Mesenchymal stem cell (in vitro differentiated cells and primary cell): Measurements from ENCODE around the gene ACVRL1.
A peak's percentile ranks its signal among the peaks of the same experiment; 100 is the strongest.

Experiments used
- DNase-seq: peaks from one replicate; pipeline ENCODE4 v3.0.0-alpha.2; 2013
- H2AFZ ChIP-seq: one replicate; pipeline ENCODE4 v1.6.1; 2013; ENCODE audit warnings: low read depth, mild to moderate bottlenecking, control low read depth, inconsistent platforms, low read length, moderate library complexity
- H2AK5ac ChIP-seq: 2 replicates; pipeline ENCODE4 v1.6.1; 2013; ENCODE audit warnings: low read length, moderate library complexity, mild to moderate bottlenecking, inconsistent platforms; ENCODE audit not compliant: severe bottlenecking
- H2BK120ac ChIP-seq: one replicate; pipeline ENCODE4 v1.6.1; 2013; ENCODE audit warnings: low read depth, mild to moderate bottlenecking, inconsistent platforms, low read length, moderate library complexity
- H2BK12ac ChIP-seq, 2 experiments: one replicate each; pipeline ENCODE4 v1.6.1; 2013; ENCODE audit warnings: inconsistent platforms in 2 of 2, low read length in 2 of 2, mild to moderate bottlenecking in 2 of 2, moderate library complexity in 2 of 2, control low read depth in 1 of 2
- H2BK15ac ChIP-seq: one replicate; pipeline ENCODE4 v1.6.1; 2013; ENCODE audit warnings: mild to moderate bottlenecking, low read depth, inconsistent platforms; ENCODE audit not compliant: poor library complexity, severe bottlenecking
- H2BK5ac ChIP-seq: 2 replicates; pipeline ENCODE4 v1.6.1; 2013; ENCODE audit warnings: low read depth, mild to moderate bottlenecking, low read length, control low read depth, inconsistent platforms; ENCODE audit not compliant: poor library complexity, severe bottlenecking
- H3K14ac ChIP-seq, 2 experiments: one replicate each; pipeline ENCODE4 v1.6.1; 2013; ENCODE audit warnings: inconsistent platforms in 2 of 2, low read length in 2 of 2, control low read depth in 1 of 2, mild to moderate bottlenecking in 1 of 2, moderate library complexity in 1 of 2
- H3K18ac ChIP-seq, 2 experiments: one replicate each; pipeline ENCODE4 v1.6.1; 2013; ENCODE audit warnings: inconsistent platforms in 2 of 2, low read length in 2 of 2, control low read depth in 1 of 2, low read depth in 1 of 2, mild to moderate bottlenecking in 1 of 2
- H3K23ac ChIP-seq, 2 experiments: one replicate each; pipeline ENCODE4 v1.6.1; 2013; ENCODE audit warnings: inconsistent platforms in 2 of 2, low read length in 2 of 2, mild to moderate bottlenecking in 2 of 2, moderate library complexity in 2 of 2, control low read depth in 1 of 2
- H3K27ac ChIP-seq: 2 replicates; pipeline ENCODE4 v1.5.1; 2013; ENCODE audit warnings: mild to moderate bottlenecking, moderate library complexity, low read length, control low read depth, inconsistent platforms; ENCODE audit not compliant: poor library complexity, severe bottlenecking
- H3K27me3 ChIP-seq, 2 experiments: 2 replicates each; pipeline versions ENCODE4 v1.6.1 to v1.7.0; 2013; ENCODE audit warnings: low read length in 2 of 2, mild to moderate bottlenecking in 2 of 2, moderate library complexity in 2 of 2, control low read depth in 1 of 2, inconsistent platforms in 1 of 2; ENCODE audit not compliant: control insufficient read depth in 1 of 2, insufficient read depth in 1 of 2
- H3K36me3 ChIP-seq, 2 experiments: 2 replicates each; pipeline versions ENCODE4 v1.6.1 to v1.7.0; 2013; ENCODE audit warnings: low read length in 2 of 2, control low read depth in 1 of 2, inconsistent platforms in 1 of 2, low read depth in 1 of 2, mild to moderate bottlenecking in 1 of 2; ENCODE audit not compliant: insufficient read depth in 2 of 2, control insufficient read depth in 1 of 2
- H3K4ac ChIP-seq, 2 experiments: one replicate each; pipeline ENCODE4 v1.6.1; 2013; ENCODE audit warnings: inconsistent platforms in 2 of 2, low read length in 2 of 2, mild to moderate bottlenecking in 2 of 2, moderate library complexity in 2 of 2, control low read depth in 1 of 2, low read depth in 1 of 2
- H3K4me1 ChIP-seq: 2 replicates; pipeline ENCODE4 v1.6.1; 2013; ENCODE audit warnings: low read depth, low read length, control low read depth; ENCODE audit not compliant: control insufficient read depth, insufficient read depth
- H3K4me2 ChIP-seq: 2 replicates; pipeline ENCODE4 v1.6.1; 2013; ENCODE audit warnings: low read length, mild to moderate bottlenecking, inconsistent platforms; ENCODE audit not compliant: poor library complexity, severe bottlenecking
- H3K4me3 ChIP-seq, 2 experiments: 2 replicates each; pipeline versions ENCODE4 v1.5.1 to v1.7.0; 2013; ENCODE audit warnings: low read length in 2 of 2, mild to moderate bottlenecking in 2 of 2, control low read depth in 1 of 2, low read depth in 1 of 2; ENCODE audit not compliant: insufficient read depth in 1 of 2
- H3K79me1 ChIP-seq: replicated peaks from 2 replicates; pipeline ENCODE4 v1.6.1; 2013; ENCODE audit warnings: mild to moderate bottlenecking, control low read depth, low read length, inconsistent platforms; ENCODE audit not compliant: poor library complexity, severe bottlenecking
- H3K9ac ChIP-seq: 2 replicates; pipeline ENCODE4 v1.7.0; 2013; ENCODE audit warnings: mild to moderate bottlenecking, low read length, moderate library complexity
- H3K9me3 ChIP-seq: 2 replicates; pipeline ENCODE4 v1.7.0; 2013; ENCODE audit warnings: mild to moderate bottlenecking, low read length; ENCODE audit not compliant: control insufficient read depth
- H4K8ac ChIP-seq: one replicate; pipeline ENCODE4 v1.6.1; 2013; ENCODE audit warnings: inconsistent platforms, mild to moderate bottlenecking, low read length, moderate library complexity
- H4K91ac ChIP-seq: one replicate; pipeline ENCODE4 v1.6.1; 2013; ENCODE audit warnings: mild to moderate bottlenecking, low read length, inconsistent platforms
- WGBS: methylation state at CpG from one replicate; pipeline ENCODE4 v1.1.7; 2013; ENCODE audit warnings: mixed read lengths; 5-methylcytosine and 5-hydroxymethylcytosine counted together

The ACVRL1 gene

DNA sequence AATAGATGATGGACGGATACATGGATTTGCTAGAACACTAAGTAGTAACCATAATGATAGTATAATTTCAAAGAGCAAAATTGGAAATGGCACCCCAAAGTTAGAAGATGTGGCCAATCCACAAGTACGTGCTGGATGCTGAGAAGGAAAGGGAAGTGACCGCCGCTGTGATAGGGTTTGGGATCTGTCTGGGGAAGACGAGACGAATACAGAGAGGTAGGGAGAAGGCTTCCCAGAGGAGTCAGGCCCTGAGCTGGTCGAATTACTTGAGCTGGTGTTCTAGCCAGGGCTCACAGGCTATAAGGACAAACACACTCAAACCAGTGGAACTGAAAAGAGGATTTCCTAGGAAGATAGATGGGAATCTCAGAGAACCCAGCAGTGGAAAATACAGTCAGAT is 34.8 kb downstream of the ACVRL1 start:
- DNase-seq = no peak
- no peak overlapping the region for H2BK15ac ChIP-seq
- peaks cover 3 to 4% of the 10 kb centered on the region in 2 experiments for H3K27me3 ChIP-seq
- no peak overlapping the region for H2AK5ac ChIP-seq
- H3K9ac ChIP-seq = no peak overlapping the region
- H2BK12ac ChIP-seq = no peak overlapping the region
- no peak overlapping the region for H3K4ac ChIP-seq
- H2BK5ac ChIP-seq = no peak overlapping the region
- no peak overlapping the region for H4K91ac ChIP-seq
- H2BK120ac ChIP-seq = no peak overlapping the region
- no peak overlapping the region for H3K23ac ChIP-seq
- H4K8ac ChIP-seq = no peak overlapping the region
- no peaks in the 10 kb centered on the region for H3K36me3 ChIP-seq
- no peak overlapping the region for H3K4me2 ChIP-seq
- peaks cover 5% of the 10 kb centered on the region for H3K4me1 ChIP-seq
- H2AFZ ChIP-seq = no peak overlapping the region
- 92% methylated on average over 6 of the region's 7 CpGs for WGBS
- H3K27ac ChIP-seq = no peak overlapping the region
- H3K4me3 ChIP-seq = no peak overlapping the region
- H3K9me3 ChIP-seq = peaks cover 26% of the 10 kb centered on the region
- H3K18ac ChIP-seq = no peak overlapping the region
- no peak overlapping the region for H3K14ac ChIP-seq
- H3K79me1 ChIP-seq = no peaks in the 10 kb centered on the region

GRCh38 chr12:51942501-51943000 is 35.2 kb downstream of the ACVRL1 start:
- H3K9ac ChIP-seq = no peak overlapping the region
- no peak overlapping the region for H4K91ac ChIP-seq
- H2BK120ac ChIP-seq = no peak overlapping the region
- H3K4me1 ChIP-seq = peaks cover 5% of the 10 kb centered on the region
- no peaks in the 10 kb centered on the region for H3K36me3 ChIP-seq
- no peak for DNase-seq
- no peak overlapping the region for H2AK5ac ChIP-seq
- 92% methylated on average over 5 of the region's 6 CpGs for WGBS
- no peak overlapping the region for H3K4me3 ChIP-seq
- H3K18ac ChIP-seq = no peak overlapping the region
- no peak overlapping the region for H3K27ac ChIP-seq
- H3K4ac ChIP-seq = no peak overlapping the region
- H2BK5ac ChIP-seq = no peak overlapping the region
- H3K79me1 ChIP-seq = no peaks in the 10 kb centered on the region
- peaks cover 4 to 7% of the 10 kb centered on the region in 2 experiments for H3K27me3 ChIP-seq
- no peak overlapping the region for H3K4me2 ChIP-seq
- H3K9me3 ChIP-seq = peaks cover 26% of the 10 kb centered on the region
- no peak overlapping the region for H2BK15ac ChIP-seq
- H4K8ac ChIP-seq = no peak overlapping the region
- H2AFZ ChIP-seq = no peak overlapping the region
- H3K23ac ChIP-seq = no peak overlapping the region
- H3K14ac ChIP-seq = no peak overlapping the region
- no peak overlapping the region for H2BK12ac ChIP-seq

- no peaks in the 10 kb centered on the region for H3K36me3 ChIP-seq
- no peak overlapping the region for H3K4me3 ChIP-seq
- no peaks in the 10 kb centered on the region for H3K79me1 ChIP-seq
- no peak overlapping the region for H3K4me2 ChIP-seq
- H3K9ac ChIP-seq = no peak overlapping the region
- no peak overlapping the region for H2BK120ac ChIP-seq
- no peak overlapping the region for H3K4ac ChIP-seq
- peaks cover 7 to 11% of the 10 kb centered on the region in 2 experiments for H3K27me3 ChIP-seq
- no peak overlapping the region for H2AFZ ChIP-seq
- no peak overlapping the region for H3K27ac ChIP-seq
- no peak overlapping the region for H2AK5ac ChIP-seq
- H2BK15ac ChIP-seq = no peak overlapping the region
- H2BK12ac ChIP-seq = no peak overlapping the region
- H4K91ac ChIP-seq = no peak overlapping the region
- H3K23ac ChIP-seq = no peak overlapping the region
- H4K8ac ChIP-seq = no peak overlapping the region
- H2BK5ac ChIP-seq = no peak overlapping the region
- H3K9me3 ChIP-seq = peaks cover 26% of the 10 kb centered on the region
- H3K4me1 ChIP-seq = peaks cover 5% of the 10 kb centered on the region
- DNase-seq = no peak
- H3K14ac ChIP-seq = no peak overlapping the region
- no peak overlapping the region for H3K18ac ChIP-seq
- WGBS = 95% methylated on average over 2 of the region's 2 CpGs
Observed at GRCh38 chr12:51943346-51943745, 36.0 kb downstream of the ACVRL1 start.

- Histone ChIP-seq H3K14ac (no peak overlapping the region), H2BK12ac (no peak overlapping the region), H3K4me2 (no peak overlapping the region), H2BK120ac (no peak overlapping the region), H3K4me1 (peaks cover 5% of the 10 kb centered on the region), H3K27ac (no peak overlapping the region), H2BK5ac (no peak overlapping the region), H3K36me3 (no peaks in the 10 kb centered on the region), H2AFZ (no peak overlapping the region), H3K79me1 (no peaks in the 10 kb centered on the region), H3K18ac (no peak overlapping the region), H2BK15ac (no peak overlapping the region), H3K27me3 (peaks cover 7 to 14% of the 10 kb centered on the region in 2 experiments), H4K8ac (no peak overlapping the region), H2AK5ac (no peak overlapping the region), H3K9me3 (peaks cover 26% of the 10 kb centered on the region), H3K23ac (no peak overlapping the region), H3K9ac (no peak overlapping the region), H4K91ac (no peak overlapping the region), H3K4me3 (peak overlapping the region in 1 of 2 experiments; percentile 10), H3K4ac (no peak overlapping the region)
- no peak for DNase-seq
- 93% methylated on average over 1 of the region's 1 CpG for WGBS
Observed at GRCh38 chr12:51944608-51945233, 37.4 kb downstream of the ACVRL1 start.
